22Rv1 (cell line): ENCODE measurements around the gene ZNHIT3.
"Not testable (repeated sequence)": the region's sequence is repeated elsewhere in the genome, so short reads cannot be mapped to it uniquely, and the experiment has no call there.

Source experiments
- H3K27ac ChIP-seq: fragments of 450-650 bp; 2 replicates; pipeline ENCODE4 v1.5.1; 2017
- CTCF ChIP-seq: fragments of 450-650 bp; IDR thresholded peaks from 2 replicates; pipeline ENCODE4 v1.5.1; 2017; ENCODE audit warnings: mild to moderate bottlenecking
- ZFX ChIP-seq: fragments of 450-650 bp; IDR thresholded peaks from 2 replicates; pipeline ENCODE4 v1.6.1; 2017; ENCODE audit warnings: antibody characterized with exemption, borderline replicate concordance

ZNHIT3 gene

GRCh38 chr17:36470499-36470898 lies 16.0 kb upstream of the ZNHIT3 start:
- no peak overlapping the region for H3K27ac ChIP-seq
- TF ChIP-seq ZFX: no peak
- TF ChIP-seq CTCF: no peak

GRCh38 chr17:36474571-36474970 lies 11.9 kb upstream of the ZNHIT3 start:
- TF ChIP-seq ZFX: no peak
- no peak overlapping the region for H3K27ac ChIP-seq

GRCh38 chr17:36475346-36475970 lies 11.0 kb upstream of the ZNHIT3 start:
- no peak for TF ChIP-seq CTCF
- TF ChIP-seq ZFX: no peak
- H3K27ac ChIP-seq: no peak overlapping the region

- TF ChIP-seq CTCF: no peak
- no peak for TF ChIP-seq ZFX
- no peak overlapping the region for H3K27ac ChIP-seq
These were observed 4.7 kb upstream of the ZNHIT3 start for GRCh38 chr17:36481829-36482228.

GRCh38 chr17:36482611-36483504 lies 3.6 kb upstream of the ZNHIT3 start:
- H3K27ac ChIP-seq: no peak overlapping the region
- TF ChIP-seq CTCF: peak; percentile 98
- no peak for TF ChIP-seq ZFX

GRCh38 chr17:36484021-36484420 lies 2.5 kb upstream of the ZNHIT3 start:
- not testable (repeated sequence) for H3K27ac ChIP-seq

- H3K27ac ChIP-seq: no peak overlapping the region
- TF ChIP-seq CTCF (no peak), ZFX (no peak)
These were observed 1.5 kb upstream of the ZNHIT3 start for GRCh38 chr17:36485027-36485426.

- TF ChIP-seq ZFX (no peak), CTCF (no peak)
- peak overlapping the region; percentile 72 for H3K27ac ChIP-seq
These were observed 677 bp upstream of the ZNHIT3 start for GRCh38 chr17:36485805-36486203.
